Kidney epithelial cell (primary cell): ENCODE data around the gene VAMP8. TPM values are rescaled to one million over a fixed set of nuclear protein-coding genes. Genes with fewer than 3 reads are reported as not detected.

ENCODE experiments used
- DNase-seq: peaks from one replicate; pipeline ENCODE4 v3.0.0-alpha.2; 2010; ENCODE audit warnings: low read depth
- H3K27me3 ChIP-seq: 2 replicates; pipeline ENCODE4 v1.6.0; 2011; ENCODE audit warnings: low read length; ENCODE audit not compliant: control insufficient read depth, insufficient read depth
- H3K36me3 ChIP-seq: 2 replicates; pipeline ENCODE4 v1.5.1; 2011; ENCODE audit warnings: low read length; ENCODE audit not compliant: control insufficient read depth, insufficient read depth
- H3K4me3 ChIP-seq: 2 replicates; pipeline ENCODE4 v1.5.1; 2011; ENCODE audit warnings: low read depth, mild to moderate bottlenecking, control low read depth, low read length
- CTCF ChIP-seq: IDR thresholded peaks from 2 replicates; pipeline ENCODE4 v1.5.1; 2011; ENCODE audit warnings: mild to moderate bottlenecking, moderate library complexity, low read length, control low read depth, inconsistent platforms; ENCODE audit not compliant: insufficient read depth, poor library complexity, severe bottlenecking
- total RNA-seq: library from RNA; depleted of rRNA; stranded (reverse); fragments of >200 nt; gene quantifications from 2 replicates; pipeline ENCODE4 v1.2.3, GENCODE V29; 2015

VAMP8 gene
- total RNA-seq, 1 donor from 2014 or later = 53.5 TPM

DNA sequence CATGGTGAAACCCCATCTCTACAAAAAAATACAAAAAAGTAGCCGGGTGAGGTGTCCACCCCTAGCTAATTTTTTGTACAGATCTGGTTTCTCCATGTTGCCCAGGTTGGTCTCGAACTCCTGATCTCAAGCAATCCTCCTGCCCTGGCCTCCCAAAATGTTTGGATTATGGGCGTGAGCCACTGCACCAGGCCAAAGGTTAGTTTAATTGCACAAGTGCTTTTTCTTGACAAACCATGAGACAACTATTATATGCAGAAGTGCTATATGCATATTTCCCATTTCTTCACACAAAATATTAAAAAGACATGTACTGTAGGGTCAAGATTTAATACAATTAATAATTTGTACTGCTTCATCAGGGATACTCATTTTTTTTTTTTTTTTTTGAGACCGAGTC is 11.1 kb upstream of the VAMP8 start:
- no peak for TF ChIP-seq CTCF
- H3K27me3 ChIP-seq = no peaks in the 10 kb centered on the region
- no peak overlapping the region for H3K4me3 ChIP-seq
- DNase-seq = no peak
- H3K36me3 ChIP-seq = no peaks in the 10 kb centered on the region

DNA sequence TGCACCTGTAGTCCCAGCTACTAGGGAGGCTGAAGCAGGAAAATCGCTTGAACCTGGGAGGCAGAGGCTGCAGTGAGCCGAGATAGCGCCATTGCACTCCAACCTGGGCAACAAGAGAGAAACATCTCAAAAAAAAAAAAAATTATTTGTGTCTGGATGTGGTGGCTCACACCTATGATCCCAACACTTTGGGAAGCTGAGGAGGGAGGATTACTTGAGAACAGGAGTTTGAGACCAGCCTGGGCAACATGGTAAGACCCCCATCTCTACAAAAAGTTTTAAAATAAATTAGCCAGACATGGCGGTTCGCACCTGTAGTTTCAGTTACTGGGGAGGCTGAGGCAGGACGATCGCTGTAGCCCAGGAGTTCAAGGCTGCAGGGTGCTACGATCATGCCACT is 1.6 kb upstream of the VAMP8 start:
- Histone ChIP-seq H3K36me3 (no peaks in the 10 kb centered on the region), H3K27me3 (peaks cover 2% of the 10 kb centered on the region), H3K4me3 (no peak overlapping the region)
- no peak for DNase-seq
- no peak for TF ChIP-seq CTCF

DNA sequence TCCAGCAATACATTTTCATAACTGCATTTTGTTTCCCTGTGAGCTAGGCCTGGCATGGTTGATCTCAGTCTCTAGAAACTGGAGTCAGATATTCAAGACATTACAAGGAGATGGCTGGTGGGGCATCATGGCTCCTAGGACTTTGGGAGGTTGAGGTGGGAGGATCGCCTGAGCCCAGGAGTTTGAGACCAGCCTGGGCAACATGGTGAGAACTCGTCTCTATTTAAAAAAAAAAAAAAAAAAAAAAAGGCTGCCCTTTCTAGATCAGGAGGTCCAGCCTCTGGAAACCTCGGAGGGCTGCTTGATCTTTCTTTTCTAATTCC is 362 bp upstream of the VAMP8 start:
- no peaks in the 10 kb centered on the region for H3K36me3 ChIP-seq
- no peaks in the 10 kb centered on the region for H3K27me3 ChIP-seq
- no peak for DNase-seq
- TF ChIP-seq CTCF = no peak
- H3K4me3 ChIP-seq = no peak overlapping the region

- Histone ChIP-seq H3K4me3 (peak overlapping the region; percentile 51), H3K27me3 (no peaks in the 10 kb centered on the region), H3K36me3 (no peaks in the 10 kb centered on the region)
- TF ChIP-seq CTCF = no peak
- DNase-seq = no peak
Measured at GRCh38 chr2:85578243-85579180, 1.1 kb downstream of the VAMP8 start.

DNA sequence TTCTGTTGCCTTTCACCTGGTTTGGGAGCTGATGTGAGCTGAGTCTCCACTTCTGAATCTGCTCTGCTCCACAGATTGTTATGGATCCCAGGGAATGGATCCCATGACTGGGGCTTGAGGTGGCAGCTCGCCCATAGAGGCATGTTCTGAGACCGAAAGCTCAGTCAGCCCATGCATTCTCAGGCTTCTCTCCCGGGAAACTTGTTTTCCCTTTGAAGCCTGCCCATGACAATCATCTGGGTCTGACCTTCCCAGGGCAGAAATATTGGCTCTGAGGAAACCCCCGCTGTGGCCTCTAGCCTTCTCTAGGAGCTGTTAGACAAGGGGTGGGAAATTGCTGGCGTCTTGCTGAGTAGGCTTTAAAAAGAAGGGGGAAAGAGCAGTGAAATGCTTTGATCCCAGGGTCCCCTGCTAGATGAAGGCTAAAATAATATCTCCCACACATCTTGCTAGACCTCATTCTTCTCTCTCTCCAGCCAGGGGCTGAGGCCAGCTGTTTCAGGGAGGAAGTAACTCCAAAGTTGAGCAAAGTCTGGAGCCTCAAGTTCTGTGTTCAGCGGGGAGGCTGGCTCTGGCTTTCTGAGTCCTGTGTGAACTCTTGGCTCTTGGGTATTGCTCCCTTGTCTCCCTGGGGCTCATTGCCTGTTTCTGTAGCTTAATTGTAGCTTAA is 2.0 kb downstream of the VAMP8 start:
- H3K4me3 ChIP-seq = no peak overlapping the region
- no peak for DNase-seq
- TF ChIP-seq CTCF = no peak
- no peaks in the 10 kb centered on the region for H3K36me3 ChIP-seq
- no peaks in the 10 kb centered on the region for H3K27me3 ChIP-seq
